HL-60/S4 treated with retinoic acid at 250 ng/mL for 4 days and 3 days (cell line): ENCODE results near the gene NOLC1.

Experiments
- in situ Hi-C: fragments of 300-500 bp; cut with MboI; formaldehyde crosslinking; loops from 2 replicates; pipeline ENCODE4 v1.7.0; 2022; ENCODE audit warnings: low sequenced_read_pairs

The NOLC1 gene

DNA sequence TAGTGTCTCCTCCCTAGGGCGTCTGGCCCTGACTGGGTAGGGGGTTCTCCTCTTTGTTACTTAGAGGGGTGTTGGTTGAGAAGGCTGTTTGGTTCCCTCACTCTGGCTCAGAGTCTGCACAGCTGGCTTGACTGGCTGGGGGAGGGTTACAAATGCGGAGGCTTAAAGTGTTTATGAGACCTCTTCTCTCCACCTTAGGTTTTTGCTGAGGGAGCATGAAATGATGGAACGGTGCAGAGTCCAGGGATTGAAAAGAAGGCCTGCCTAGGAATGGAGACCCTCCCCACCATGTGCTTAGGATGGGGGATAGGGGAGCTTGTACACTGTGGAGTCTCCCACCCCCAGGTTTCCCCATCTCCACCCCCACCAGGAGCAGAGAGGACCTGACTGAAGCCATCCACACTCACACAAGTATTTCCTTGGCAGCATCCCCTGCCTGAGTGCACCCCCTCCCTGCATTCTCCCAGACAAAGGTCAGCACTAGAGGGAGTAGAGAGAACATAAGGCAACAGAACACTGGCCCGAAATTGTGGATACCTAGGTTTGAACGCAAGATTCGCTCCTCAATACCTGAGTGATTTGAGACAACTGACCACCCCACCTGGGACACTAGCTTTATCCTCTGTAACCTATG lies 30.3 kb upstream of the NOLC1 start:
- in situ Hi-C loops: no loop called here

DNA sequence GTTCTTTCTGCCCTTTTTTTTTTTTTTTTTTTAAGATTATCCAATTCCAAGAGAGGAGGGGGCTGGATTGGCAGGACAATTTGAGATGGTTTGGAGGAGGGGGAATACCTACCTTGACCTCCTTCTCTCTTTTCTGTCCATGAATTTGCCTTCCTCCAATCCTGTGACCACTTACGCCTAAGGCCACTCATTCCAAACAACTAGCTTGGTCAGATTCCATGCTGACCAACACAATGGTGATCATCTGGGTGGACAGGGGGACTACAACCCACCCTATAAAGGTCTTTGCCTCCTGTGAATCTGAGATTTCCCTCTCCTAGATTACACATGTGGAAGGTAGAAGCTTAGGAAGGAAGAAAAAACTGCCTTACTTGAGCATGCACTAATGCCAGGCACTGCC lies 29.7 kb upstream of the NOLC1 start:
- in situ Hi-C loops: no loop called here

DNA sequence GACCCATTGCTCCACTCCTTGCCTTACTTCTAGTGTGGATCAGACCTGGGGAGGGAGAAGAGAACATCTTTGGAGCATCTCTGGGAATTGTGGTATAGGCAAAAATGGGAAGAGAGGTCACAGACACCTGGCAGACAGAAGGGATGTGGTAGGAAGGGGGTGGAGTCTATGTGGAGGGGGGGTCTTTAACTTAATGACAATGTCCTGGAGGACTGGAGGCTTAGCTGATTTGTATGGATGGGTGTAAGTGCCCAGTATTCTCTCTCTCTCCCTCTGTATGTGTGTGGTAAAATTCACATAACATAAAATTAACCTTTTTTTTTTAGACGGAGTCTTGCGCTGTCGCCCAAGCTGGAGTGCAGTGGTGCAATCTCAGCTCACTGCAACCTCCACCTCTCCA lies 29.0 kb upstream of the NOLC1 start:
- in situ Hi-C loops: no loop called here

DNA sequence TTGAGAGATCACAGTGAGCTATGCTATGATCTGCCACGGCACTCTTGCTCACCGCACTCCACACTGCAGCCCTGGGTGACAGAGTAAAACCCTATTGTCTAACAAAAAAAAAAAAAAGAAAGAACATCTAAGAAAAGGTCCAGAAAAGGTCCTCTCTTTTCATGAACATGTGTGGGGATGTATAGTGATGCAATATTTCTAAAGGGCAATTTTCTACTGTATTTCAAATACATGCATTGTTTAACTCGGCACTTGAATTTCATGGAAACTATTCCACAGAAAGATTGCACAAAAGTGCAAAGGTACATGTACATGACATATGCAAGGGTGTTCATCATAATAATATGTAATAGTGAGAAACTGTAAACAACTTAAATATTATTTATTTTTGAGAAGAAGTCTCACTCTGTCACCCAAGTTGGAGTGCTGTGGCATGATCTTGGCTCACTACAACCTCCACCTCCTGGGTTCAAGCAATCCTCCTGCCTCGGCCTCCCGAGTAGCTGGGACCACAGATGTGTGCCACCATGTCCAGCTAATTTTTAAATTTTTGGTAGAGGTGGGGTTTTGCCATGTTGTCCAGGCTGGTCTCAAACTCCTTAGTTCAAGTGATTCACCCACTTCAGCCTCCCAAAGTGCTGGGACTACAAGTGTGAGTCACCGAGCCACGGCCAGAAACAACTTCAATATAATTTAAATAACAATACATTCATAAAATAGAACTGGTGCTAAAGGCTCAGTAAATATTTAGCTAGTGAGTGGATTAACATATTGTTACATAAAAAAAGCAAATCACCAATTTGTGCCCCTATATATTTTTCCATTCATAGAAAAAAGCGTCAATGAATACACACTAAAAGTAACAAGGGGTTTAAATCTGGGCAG lies 20.7 kb upstream of the NOLC1 start:
- in situ Hi-C loops: no loop called here

DNA sequence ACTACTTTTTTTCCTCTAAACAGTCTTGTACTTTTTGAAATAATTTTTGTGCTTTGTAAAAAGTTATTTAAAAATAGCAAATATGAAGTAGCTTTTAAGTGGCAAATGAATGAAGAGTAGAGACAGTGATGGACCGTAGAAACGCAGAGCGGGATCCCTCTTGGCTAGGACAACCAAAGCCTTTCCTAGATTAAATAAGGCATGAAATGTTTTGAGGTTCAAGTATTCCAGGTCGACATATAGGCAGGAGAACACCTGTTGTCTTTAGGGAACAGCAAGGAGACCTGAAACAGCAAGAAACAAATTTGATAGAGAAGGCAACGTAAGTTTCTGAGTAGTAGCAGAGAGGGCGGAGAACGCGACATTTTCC lies 20.0 kb upstream of the NOLC1 start:
- in situ Hi-C loops: no loop called here

DNA sequence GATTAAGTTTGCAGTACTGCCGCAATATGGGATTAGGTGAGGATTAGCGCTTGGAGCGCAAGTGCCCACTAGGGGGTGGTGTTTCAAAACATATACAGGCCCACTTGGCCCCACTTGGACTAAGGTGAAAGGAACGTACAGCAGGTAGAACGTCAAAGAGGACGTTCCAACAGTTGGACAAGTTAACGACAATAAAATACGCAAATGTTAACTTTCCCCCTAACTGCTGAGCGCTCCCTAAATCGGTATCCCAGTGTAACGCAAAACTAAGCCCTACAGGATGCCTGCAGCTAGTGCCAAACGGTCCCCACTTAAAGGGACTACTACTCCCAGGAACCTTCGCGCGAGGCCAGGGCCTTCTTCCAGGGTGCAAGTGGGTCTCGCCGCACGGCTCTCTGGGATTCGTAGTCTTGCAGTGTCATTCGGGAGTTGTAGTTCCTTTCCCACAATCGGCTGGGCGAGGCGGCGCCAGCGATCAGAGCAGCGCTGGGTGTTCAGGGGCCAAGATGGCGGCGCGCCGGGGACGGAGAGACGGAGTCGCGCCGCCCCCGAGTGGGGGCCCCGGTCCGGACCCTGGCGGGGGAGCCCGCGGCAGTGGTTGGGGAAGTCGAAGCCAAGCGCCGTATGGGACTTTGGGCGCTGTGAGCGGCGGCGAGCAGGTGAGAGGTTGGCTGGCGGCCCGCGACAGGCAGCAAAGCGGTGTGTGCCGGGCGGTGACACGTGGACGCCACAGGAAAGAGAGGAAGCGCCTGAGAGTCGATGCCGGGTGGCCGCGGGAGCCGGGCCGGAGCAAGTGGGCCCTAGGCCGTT lies 19.4 kb upstream of the NOLC1 start, which contains the start of gene PPRC1:
TSS of gene PPRC1 (plus strand) at position 478 of the 810 bp plus-strand sequence. CDS start at position 507, 29 bp downstream.
- in situ Hi-C loops: no loop called here

DNA sequence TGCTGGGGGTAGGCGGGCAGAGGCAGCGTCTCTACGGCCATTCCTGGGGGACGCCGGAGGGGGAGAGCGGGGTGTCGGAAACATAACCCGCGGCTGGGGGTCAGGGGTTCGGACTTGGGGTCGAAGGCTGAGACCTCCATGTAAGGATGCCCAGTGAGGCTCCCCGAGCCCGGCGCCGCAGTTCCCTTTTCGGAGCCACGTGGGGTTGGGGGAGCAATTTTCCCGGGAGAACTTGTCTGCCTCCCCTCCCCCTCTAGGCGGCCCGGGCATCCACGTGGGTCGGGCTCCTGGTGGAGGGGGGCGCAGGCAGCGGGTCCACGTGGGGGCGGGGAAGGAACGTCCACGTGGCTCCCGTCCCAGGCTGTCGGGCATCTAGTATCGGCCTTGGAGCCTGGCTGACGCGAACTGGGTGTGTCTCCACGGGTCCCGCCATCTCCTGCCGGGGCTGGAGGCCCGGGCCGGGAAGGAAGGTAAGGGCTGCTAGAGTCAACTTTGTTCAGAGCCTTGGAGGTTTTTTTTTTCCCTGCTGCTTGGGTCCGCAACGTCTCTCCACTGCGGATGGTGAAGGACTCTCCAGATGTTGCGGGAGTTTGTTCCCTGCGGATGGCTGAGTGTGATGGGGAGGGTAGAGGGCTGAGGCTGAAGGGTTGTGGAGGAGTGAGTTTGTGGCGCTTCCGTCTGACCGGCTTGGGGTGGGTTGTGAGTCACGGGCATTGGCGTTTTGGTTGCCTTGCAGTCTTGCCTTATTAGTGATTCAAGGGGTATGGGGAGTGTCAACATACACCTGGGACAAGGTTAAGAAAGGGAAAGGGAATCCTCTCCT lies 18.6 kb upstream of the NOLC1 start:
- in situ Hi-C loops: no loop called here

DNA sequence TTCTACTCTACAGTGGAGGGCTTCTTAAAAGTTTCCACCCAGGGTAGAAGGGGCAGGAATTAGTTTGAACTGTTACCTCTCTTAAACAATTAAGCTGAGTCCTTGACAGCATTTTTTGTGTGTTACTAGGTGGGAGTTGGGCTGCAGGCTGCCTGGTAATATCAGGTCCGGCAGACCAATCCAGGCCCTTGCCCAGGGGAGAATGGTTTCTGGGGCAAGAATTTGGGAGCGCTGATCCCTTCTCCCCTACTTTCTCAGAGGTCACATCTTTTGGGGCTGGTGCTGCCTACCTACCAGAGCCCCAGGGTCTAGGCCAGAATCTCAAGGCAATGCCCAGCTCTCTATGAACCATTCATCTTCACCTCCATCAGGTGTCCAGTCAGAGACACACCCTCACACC lies 17.8 kb upstream of the NOLC1 start:
- in situ Hi-C loops: no loop called here

DNA sequence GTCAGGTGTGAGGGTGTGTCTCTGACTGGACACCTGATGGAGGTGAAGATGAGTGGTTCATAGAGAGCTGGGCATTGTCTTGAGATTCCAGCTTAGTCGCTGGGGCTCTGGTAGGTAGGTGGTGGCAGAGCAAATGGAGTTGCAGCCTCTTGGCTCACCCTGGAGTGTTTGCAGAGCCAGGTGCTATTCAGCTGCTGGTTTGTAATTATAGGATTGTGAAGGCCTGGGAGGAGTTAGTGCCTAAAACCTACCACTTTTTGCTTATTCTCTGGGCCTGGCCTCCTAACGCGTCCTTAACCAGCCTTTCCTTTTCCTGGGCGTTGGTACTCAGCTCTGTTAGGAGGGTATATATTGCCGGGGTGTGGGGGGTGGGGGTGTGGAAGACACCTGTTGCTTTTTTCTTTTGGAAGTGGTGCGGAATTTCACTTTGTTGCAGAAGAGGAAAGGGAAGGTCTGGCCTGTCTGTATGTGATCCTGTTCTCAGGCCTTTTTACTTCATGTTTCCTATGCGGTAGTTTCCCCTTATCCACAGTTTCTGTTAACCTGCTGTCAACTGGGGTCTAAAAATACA lies 16.1 kb upstream of the NOLC1 start:
- in situ Hi-C loops: no loop called here

DNA sequence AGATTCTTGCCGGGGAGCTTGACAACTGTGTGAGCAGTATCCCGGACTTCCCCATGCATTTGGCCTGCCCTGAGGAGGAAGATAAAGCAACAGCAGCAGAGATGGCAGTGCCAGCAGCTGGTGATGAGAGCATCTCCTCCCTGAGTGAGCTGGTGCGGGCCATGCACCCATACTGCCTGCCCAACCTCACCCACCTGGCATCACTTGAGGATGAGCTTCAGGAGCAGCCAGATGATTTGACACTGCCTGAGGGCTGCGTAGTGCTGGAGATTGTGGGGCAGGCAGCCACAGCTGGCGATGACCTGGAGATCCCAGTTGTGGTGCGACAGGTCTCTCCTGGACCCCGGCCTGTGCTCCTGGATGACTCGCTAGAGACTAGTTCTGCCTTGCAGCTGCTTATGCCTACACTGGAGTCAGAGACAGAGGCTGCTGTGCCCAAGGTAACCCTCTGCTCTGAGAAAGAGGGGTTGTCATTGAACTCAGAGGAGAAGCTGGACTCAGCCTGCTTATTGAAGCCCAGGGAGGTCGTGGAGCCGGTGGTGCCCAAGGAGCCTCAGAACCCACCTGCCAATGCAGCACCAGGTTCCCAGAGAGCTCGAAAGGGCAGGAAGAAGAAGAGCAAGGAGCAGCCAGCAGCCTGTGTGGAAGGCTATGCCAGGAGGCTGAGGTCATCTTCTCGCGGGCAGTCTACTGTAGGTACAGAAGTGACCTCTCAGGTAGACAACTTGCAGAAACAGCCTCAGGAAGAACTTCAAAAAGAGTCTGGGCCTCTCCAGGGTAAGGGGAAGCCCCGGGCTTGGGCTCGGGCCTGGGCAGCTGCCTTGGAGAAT lies 12.7 kb upstream of the NOLC1 start:
- in situ Hi-C loops: no loop called here

DNA sequence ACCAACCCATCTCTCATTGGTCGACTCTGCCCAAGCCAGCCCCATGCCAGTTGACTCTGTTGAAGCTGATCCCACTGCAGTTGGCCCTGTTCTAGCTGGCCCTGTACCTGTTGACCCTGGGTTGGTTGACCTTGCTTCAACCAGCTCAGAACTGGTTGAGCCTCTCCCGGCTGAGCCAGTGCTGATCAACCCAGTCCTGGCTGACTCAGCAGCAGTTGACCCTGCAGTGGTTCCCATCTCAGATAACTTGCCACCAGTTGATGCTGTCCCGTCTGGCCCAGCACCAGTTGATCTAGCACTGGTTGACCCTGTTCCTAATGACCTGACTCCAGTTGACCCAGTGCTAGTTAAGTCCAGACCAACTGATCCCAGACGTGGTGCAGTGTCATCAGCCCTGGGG lies 12.0 kb upstream of the NOLC1 start:
- in situ Hi-C loops: no loop called here

DNA sequence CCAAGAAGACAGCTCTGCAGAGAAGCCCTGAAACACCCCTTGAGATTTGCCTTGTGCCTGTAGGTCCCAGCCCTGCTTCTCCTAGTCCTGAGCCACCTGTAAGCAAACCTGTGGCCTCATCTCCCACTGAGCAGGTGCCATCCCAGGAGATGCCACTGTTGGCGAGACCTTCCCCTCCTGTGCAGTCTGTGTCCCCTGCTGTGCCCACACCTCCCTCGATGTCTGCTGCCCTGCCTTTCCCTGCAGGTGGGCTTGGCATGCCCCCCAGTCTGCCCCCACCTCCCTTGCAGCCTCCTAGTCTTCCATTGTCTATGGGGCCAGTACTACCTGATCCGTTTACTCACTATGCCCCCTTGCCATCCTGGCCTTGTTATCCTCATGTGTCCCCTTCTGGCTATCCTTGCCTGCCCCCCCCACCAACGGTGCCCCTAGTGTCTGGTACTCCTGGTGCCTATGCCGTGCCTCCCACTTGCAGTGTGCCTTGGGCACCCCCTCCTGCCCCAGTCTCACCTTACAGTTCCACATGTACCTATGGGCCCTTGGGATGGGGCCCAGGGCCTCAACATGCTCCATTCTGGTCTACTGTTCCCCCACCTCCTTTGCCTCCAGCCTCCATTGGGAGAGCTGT lies 11.2 kb upstream of the NOLC1 start:
- in situ Hi-C loops: no loop called here

DNA sequence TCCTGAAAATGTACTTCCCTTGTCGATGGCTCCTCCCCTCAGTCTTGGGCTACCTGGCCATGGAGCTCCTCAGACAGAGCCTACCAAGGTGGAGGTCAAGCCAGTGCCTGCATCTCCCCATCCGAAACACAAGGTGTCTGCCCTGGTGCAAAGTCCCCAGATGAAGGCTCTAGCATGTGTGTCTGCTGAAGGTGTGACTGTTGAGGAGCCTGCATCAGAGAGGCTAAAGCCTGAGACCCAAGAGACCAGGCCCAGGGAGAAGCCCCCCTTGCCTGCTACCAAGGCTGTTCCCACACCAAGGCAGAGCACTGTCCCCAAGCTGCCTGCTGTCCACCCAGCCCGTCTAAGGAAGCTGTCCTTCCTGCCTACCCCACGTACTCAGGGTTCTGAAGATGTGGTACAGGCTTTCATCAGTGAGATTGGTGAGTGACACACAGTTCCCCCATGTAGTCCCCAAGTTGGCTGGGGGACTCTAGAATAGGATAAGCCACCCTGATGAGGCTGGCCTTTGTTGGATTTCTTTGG lies 10.5 kb upstream of the NOLC1 start:
- in situ Hi-C loops: no loop called here

DNA sequence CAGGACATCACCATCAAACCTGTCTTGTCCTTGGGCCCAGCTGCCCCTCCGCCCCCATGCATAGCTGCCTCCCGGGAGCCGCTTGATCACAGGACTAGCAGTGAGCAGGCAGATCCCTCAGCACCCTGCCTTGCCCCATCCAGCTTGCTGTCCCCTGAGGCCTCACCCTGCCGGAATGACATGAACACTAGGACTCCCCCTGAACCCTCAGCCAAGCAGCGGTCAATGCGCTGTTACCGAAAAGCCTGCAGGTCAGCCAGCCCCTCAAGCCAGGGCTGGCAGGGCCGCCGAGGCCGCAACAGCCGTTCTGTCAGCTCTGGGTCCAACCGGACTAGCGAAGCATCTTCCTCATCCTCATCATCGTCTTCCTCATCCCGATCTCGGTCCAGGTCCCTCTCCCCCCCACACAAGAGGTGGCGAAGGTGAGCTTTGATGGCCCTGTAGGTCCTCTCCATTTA lies 5.2 kb upstream of the NOLC1 start:
- in situ Hi-C loops: no loop called here

DNA sequence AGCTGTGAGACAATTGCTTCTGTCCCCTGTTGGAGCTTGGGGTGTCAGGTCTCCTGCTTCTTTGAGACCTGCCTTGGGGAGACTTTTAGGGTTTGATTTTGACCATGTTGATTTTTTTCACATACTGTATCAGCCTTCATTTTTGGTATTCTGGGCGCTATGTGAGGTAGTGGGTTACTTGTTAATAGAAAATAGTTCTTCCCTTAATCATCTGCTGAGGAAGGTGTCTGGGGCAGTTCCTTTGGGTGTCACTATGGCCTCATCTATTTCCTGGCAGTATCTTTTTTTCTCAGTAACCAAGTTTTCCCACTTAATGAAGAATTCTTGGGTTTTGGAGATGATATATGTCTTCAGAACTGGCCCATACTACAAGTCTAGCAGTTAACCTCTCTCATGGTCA lies 4.6 kb upstream of the NOLC1 start:
- in situ Hi-C loops: no loop called here

DNA sequence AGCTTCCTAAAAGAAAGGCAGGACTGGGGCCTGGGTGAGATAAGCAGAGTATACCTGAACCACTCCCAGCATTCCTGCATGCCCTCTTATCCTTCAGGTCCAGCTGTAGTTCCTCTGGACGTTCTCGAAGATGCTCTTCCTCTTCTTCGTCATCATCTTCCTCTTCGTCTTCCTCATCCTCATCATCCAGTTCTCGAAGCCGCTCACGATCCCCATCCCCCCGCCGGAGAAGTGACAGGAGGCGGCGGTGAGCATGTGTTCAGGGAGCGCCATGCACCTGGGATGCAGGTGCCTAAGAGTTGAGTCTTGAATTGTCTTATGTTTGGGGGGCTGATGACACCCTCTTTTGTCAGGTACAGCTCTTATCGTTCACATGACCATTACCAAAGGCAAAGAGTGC lies 3.9 kb upstream of the NOLC1 start:
- in situ Hi-C loops: no loop called here

DNA sequence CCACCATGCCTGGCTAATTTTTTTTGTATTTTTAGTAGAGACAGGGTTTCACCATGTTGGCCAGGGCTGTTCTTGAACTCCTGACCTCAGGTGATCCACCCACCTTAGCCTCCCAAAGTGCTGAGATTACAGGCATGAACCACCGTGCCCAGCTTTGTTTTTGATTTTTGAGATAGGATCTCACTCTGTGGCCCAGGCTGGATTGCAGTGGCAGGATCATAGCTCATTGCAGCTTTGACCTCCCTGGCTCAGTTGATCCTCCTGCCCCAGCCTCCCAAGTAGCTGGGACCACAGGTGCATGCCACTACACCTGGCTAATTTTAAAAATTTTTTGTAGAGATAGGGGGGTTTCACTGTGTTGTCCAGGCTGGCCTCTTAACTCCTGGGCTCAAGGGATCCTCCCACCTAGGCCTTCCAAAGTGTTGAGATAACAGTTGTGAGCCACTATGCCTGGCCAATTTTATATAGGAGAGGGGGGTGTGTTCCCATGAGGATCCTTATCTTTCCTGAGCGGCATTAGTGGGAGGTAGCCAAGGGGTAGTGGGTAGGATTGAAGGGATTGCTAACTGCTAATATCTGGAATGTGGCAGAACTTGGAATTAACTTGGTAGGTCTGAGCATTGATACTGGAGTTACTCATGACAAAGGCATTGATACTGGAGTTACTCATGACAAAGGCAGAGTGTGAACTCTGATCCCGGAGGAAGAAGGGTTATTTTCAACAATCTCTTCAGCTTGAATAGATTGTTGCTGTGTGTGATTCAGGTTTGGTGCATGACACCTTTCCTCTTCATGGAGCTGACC lies 1.0 kb upstream of the NOLC1 start:
- in situ Hi-C loops: no loop called here

DNA sequence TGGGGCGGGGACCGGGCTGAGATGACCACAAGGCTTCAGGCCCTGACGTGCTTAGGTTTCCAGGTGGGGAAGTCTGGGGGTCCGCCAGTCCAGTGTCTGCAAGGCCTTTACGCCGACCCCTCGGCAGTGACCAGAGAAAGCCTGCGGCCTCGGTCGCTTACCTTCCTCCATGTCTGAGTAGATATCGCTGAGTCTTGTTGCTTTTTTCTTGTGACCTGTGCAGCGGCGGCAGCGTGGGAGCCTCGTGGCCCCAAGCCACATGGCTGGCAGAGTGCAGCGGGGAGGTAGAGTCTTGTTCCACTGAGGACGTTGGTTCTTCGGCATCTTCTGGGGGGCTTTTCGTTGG lies 329 bp downstream of the NOLC1 start:
- in situ Hi-C loops: no loop called here
